ENCODE results near the gene SPG7. TPM values are rescaled to one million over a fixed set of nuclear protein-coding genes. Genes with fewer than 3 reads are reported as not detected.

SPG7 gene
- polyA plus RNA-seq, 2 of the 4 experiments (the other 2 are of a cell fraction): 53.2 to 73.2 TPM

DNA sequence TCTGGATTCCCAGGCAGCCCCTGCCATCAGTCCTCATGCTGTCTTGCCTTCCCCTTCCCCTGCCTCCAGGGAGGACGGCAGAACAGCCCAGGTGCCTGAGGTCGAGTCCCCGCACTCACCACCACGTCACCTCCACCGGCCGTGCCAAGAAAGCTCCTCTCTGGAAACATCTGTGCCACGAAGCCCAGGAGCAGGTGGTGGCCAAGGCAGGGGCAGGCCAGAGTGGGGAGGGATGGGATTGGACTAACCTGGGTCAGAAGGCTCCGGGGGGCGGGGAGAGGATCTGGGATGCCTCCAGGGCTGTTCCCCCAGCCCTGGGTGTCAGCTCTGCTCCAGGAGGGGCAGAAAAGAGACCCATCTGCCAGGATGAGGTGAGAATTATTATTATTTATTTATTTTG lies 97.8 kb downstream of the SPG7 start (continued):
- TF ChIP-seq, protein P1, sequence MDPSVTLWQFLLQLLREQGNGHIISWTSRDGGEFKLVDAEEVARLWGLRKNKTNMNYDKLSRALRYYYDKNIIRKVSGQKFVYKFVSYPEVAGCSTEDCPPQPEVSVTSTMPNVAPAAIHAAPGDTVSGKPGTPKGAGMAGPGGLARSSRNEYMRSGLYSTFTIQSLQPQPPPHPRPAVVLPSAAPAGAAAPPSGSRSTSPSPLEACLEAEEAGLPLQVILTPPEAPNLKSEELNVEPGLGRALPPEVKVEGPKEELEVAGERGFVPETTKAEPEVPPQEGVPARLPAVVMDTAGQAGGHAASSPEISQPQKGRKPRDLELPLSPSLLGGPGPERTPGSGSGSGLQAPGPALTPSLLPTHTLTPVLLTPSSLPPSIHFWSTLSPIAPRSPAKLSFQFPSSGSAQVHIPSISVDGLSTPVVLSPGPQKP (IDR thresholded peaks at IDR 0.05; ENCODE audit: low read depth, low read length): no peak
- TF ChIP-seq NFE2L2 (conservative IDR thresholded peaks at IDR 0.05; ENCODE audit: low read length): no peak
- TF ChIP-seq HOXB13 (CRISPR knock-in tag; IDR thresholded peaks at IDR 0.05; ENCODE audit: low read depth): no peak

Small RNA genes lying within 50 kb of the gene (small RNA-seq; reads per million reads assigned to genes)
- gene SNORD68: 0 reads per million in 6 experiments

Other genes starting within 250 kb of the SPG7 start
- 54.9 and 57.4 TPM in 2 replicates for gene ANKRD11, start 17.8 kb upstream of the SPG7 start, polyA plus RNA-seq (2011; rRNA removed)
- 50.4 to 56.7 TPM (median 53.6 TPM) in 3 replicates for gene ANKRD11, start 17.8 kb upstream of the SPG7 start, polyA plus RNA-seq (2017; fragmentation: RNase III; extraction: RNeasy Plus Mini Kit Qiagen cat#74134 plus additional on column Dnase treatment)
- gene RPL13, start 52.3 kb downstream of the SPG7 start, polyA plus RNA-seq (2011; rRNA removed): 2,291 and 2,911 TPM in 2 replicates
- 2,979 to 3,246 TPM (median 3,044 TPM) in 3 replicates for gene RPL13, start 52.3 kb downstream of the SPG7 start, polyA plus RNA-seq (2017; fragmentation: RNase III; extraction: RNeasy Plus Mini Kit Qiagen cat#74134 plus additional on column Dnase treatment)
- 22.8 and 25.8 TPM in 2 replicates for gene CPNE7, start 67.4 kb downstream of the SPG7 start, polyA plus RNA-seq (2011; rRNA removed)
- gene CPNE7, start 67.4 kb downstream of the SPG7 start, polyA plus RNA-seq (2017; fragmentation: RNase III; extraction: RNeasy Plus Mini Kit Qiagen cat#74134 plus additional on column Dnase treatment): 42.8 to 55.2 TPM (median 45.2 TPM) in 3 replicates
- gene DPEP1, start 105.2 kb downstream of the SPG7 start, polyA plus RNA-seq (2011; rRNA removed): 1.5 and 2.6 TPM in 2 replicates
- gene DPEP1, start 105.2 kb downstream of the SPG7 start, polyA plus RNA-seq (2017; fragmentation: RNase III; extraction: RNeasy Plus Mini Kit Qiagen cat#74134 plus additional on column Dnase treatment): 0.97 to 1.3 TPM (median 1.1 TPM) in 3 replicates
- 36.4 and 40.1 TPM in 2 replicates for gene CHMP1A, start 149.3 kb downstream of the SPG7 start, polyA plus RNA-seq (2011; rRNA removed)
- 91.7 to 99.0 TPM (median 95.4 TPM) in 3 replicates for gene CHMP1A, start 149.3 kb downstream of the SPG7 start, polyA plus RNA-seq (2017; fragmentation: RNase III; extraction: RNeasy Plus Mini Kit Qiagen cat#74134 plus additional on column Dnase treatment)
- 5.5 and 6.1 TPM in 2 replicates for gene SPATA33, start 149.4 kb downstream of the SPG7 start, polyA plus RNA-seq (2011; rRNA removed)
- gene SPATA33, start 149.4 kb downstream of the SPG7 start, polyA plus RNA-seq (2017; fragmentation: RNase III; extraction: RNeasy Plus Mini Kit Qiagen cat#74134 plus additional on column Dnase treatment): 11.5 to 12.6 TPM (median 12.1 TPM) in 3 replicates
- 35.9 and 40.2 TPM in 2 replicates for gene CDK10, start 178.3 kb downstream of the SPG7 start, polyA plus RNA-seq (2011; rRNA removed)
- gene CDK10, start 178.3 kb downstream of the SPG7 start, polyA plus RNA-seq (2017; fragmentation: RNase III; extraction: RNeasy Plus Mini Kit Qiagen cat#74134 plus additional on column Dnase treatment): 52.9 to 99.8 TPM (median 55.3 TPM) in 3 replicates
- gene SPATA2L, start 193.3 kb downstream of the SPG7 start, polyA plus RNA-seq (2011; rRNA removed): 3.5 and 3.6 TPM in 2 replicates
- gene SPATA2L, start 193.3 kb downstream of the SPG7 start, polyA plus RNA-seq (2017; fragmentation: RNase III; extraction: RNeasy Plus Mini Kit Qiagen cat#74134 plus additional on column Dnase treatment): 4.7 to 5.2 TPM (median 4.9 TPM) in 3 replicates
- 2.1 and 2.7 TPM in 2 replicates for gene VPS9D1, start 212.5 kb downstream of the SPG7 start, polyA plus RNA-seq (2011; rRNA removed)
- 3.0 to 5.8 TPM (median 5.4 TPM) in 3 replicates for gene VPS9D1, start 212.5 kb downstream of the SPG7 start, polyA plus RNA-seq (2017; fragmentation: RNase III; extraction: RNeasy Plus Mini Kit Qiagen cat#74134 plus additional on column Dnase treatment)
- 6.5 and 7.5 TPM in 2 replicates for gene ZNF276, start 213.1 kb downstream of the SPG7 start, polyA plus RNA-seq (2011; rRNA removed)
- gene ZNF276, start 213.1 kb downstream of the SPG7 start, polyA plus RNA-seq (2017; fragmentation: RNase III; extraction: RNeasy Plus Mini Kit Qiagen cat#74134 plus additional on column Dnase treatment): 14.0 to 15.4 TPM (median 15.1 TPM) in 3 replicates